Stimulated activated CD8-positive, alpha-beta memory T cell treated with anti-CD3 and anti-CD28 coated beads, Interleukin-4, amount 100 ng/mL, for 24 hours (primary cell): ENCODE results near the gene SIGLEC11.
"Not testable (repeated sequence)": the region's sequence is repeated elsewhere in the genome, so short reads cannot be mapped to it uniquely, and the experiment has no call there.

Experiments
- DNase-seq: peaks from one replicate; pipeline ENCODE4 v3.0.0-alpha.2; 2020; ENCODE audit warnings: low read depth

SIGLEC11 gene

DNA sequence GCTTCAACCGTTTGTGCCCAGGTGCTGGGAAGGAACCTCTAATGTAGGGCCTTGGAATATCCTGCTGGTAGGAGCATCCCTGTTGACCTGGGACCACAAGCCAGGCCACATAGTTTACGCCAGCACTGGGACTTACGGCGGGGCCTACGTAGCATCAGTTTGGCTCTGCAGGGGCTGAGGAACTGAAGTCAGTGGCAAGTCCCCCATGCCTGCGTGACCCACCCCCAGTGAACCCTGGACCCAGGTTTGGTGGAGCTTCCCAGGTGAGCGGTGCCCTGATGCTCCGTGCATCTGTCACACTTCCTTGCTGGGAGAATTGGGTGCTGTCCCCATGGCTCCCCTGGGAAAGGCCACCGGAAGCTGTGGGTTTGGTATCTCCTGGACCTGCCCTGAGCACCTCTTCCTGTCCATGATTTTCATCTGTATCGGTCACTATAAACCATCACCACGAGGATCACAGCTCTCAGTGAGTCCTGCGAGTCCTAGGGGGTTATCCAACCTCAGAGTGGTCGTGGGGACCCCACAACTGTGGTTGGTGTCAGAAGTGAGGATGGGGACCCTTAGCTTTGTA lies 9.9 kb downstream of the SIGLEC11 start:
- DNase-seq, result no peak

DNA sequence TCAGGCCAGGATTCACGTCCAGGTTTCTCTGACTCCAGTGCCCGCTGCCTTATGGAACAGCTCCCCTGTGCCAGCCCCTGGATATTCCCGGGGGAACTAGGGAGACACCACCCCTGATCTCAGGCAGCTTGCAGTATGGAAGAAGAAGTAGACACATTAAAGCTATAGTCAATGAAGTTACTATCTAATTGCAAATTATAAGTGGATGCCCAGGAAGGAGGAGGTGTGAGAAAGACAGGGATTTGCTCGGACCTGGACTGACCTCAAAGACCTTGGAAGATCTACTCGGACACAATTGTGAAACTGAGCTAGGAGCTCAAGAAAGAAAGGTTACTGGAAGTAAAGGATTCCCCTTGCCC lies 10.4 kb downstream of the SIGLEC11 start:
- no peak for DNase-seq

DNA sequence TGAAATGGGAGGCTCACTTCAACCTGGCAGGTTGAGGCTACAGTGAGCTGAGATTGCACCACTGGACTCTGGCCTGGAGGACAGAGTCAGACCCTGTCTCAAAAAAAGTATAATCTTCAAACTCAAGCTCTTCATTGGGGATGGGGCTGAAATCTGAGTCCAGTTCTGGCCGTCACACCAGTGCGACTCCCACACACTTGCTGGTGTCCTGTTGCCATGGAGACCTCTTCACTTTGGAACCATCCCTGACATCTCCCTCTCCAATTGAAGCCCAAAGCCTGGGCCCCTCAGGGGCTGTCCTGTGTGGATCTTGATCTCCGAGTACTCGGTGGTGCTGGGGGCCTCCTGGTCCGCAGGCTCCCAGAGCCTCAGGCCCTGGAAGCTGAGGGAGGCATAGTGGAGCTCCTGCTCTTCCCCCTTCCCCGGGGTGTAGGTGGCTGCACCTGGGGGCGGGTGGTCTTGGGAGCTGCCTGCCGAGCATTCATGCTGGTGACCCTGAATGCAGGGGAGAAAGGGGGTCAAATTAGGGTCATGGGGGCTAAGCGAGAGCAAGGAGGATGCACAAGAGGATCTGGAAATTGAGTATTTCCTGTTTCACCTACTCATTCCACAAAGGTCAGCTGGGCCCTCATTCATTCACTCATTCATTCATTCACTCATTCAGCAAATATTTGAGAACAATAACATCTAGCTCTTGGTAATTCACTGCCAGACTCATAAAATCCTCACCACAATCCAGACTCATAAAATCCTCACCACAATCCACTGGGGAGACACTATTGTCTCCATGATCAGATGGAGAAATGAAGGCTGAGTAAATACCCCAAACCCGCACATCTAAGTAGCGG lies 11.0 kb downstream of the SIGLEC11 start:
- DNase-seq, result no peak

DNA sequence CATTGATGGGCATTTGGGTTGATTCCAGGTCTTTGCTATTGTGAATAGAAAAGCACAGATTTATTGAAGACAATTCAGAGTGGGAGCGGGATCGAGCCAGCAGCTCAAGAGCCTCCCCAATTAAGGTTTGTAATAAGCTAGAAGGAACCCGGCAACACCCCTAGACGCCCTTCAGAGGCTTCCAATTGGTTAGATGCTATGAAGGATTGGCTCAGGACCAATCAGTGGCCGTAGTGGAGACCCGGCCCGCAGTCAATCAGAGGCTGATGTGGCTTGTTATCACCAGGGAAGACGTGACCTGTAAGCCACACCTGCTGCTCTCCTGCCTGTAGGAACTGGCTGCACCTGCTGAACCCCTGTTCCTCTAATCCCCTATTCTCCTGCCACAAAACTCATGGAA lies 14.6 kb downstream of the SIGLEC11 start:
- DNase-seq, result no peak

DNA sequence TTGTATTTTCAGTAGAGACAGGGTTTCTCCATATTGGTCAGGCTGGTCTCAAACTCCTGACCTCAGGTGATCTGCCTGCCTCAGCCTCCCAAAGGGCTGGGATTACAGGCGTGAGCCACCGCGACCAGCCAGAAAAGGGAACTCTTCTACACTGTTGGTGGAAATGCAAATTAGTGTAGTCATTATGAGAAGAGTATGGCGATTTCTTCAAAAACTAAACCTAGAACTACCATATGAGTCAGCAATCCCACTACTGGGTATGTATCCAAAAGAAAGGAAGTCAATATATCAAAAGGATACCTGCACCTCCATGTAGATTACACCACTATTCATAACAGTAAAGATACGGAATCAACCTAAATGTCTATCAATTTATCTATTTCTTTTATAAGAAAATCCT lies 16.4 kb downstream of the SIGLEC11 start:
- DNase-seq, result not testable (repeated sequence)

DNA sequence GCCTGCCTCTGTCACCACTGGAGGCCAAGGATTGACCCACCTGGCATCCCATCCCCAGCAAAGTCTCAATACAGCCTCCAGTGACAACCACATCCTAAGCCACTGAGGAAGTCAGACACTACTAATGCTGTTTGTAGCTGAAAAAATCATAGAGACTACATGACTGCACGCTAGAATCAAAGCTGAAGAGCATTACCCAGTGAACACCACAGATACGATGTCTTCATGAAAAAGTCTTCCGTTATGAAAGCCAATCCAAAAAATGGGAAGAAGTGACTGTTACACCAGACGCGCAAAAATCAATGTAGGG lies 20.5 kb downstream of the SIGLEC11 start:
- no peak for DNase-seq

DNA sequence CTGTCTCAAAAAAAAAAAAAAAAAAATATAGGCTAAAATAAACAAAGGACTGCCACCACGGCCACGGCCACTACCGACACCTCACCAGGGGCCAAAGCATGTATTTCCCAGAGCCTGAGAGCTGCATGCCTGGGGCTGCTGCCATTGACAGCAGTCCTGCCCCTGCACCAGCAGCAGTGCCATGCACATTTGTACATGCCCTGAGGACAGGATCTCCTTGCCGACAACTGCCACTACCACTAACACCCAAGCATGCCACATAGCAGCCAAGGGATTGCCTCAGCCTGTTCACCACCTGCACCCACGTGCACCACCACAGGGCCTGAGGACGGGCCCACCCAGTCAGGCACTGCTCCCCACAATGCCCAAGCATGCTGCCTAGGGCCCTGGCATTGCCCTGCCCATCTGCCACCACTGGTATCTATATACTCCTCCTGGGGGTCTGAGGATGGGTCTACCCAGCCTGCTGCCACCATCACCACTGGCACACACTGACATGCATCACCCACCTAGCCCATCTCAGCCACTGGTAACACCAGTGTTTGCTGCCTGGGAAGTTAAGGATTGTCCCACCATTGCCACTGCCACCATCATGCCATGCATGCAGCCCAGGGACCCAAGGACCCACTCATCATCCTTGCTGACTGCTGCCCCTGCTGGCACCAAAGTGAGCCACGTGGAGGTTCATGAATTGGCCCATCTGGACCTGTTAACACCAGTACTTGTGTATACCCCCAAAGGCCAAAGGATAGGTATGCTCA lies 21.1 kb downstream of the SIGLEC11 start:
- no peak for DNase-seq

DNA sequence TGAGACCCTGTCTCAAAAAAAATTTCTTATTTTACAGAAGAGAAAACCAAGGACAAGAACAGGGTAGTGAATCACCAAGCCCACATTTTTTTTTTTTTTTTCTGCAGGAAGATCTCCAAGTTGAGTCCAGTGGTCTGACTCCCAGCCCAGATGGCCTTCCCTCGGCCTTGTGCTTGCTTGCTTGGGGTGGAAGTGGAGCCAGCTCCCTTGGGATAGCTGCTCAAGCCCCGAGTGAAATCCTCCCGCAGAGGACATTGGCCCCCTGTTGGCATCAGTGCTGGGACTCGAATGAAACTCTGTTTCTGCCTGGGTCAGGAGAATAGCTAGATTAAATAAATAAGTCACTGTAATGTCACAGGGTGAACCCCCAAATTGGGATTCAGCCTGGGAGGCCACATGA lies 22.3 kb downstream of the SIGLEC11 start:
- no peak for DNase-seq

DNA sequence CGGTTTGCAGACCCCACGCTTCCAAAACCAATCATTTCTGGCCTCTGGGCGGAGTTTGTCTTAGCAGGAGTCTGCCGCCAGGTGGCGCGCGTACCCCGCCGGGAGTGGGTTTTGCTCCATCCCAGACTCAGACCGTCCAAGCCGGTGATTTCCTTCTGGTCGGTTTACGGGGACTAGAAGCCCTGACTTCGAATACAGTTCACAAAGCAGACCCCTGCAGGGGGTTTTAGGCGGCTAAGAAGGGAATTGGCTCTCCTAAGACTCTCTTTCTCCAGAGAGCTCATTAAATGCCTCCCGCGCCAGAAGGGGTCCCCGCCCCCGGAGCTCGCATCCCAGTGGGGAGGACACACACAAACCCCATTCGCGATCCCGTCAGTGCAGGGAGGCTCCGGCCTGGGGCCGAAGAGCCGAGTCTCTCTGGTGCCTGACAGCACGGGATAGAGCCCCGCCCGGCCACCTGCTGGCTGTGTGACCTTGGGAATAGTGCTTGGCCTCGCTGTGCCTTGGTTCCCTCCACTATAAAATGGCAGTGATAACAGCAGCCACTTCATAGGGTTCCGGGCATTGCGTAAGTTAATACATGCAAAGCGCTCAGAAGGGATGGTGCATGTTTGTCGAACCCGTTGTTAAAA lies 23.1 kb downstream of the SIGLEC11 start:
- peak; percentile 68 for DNase-seq

DNA sequence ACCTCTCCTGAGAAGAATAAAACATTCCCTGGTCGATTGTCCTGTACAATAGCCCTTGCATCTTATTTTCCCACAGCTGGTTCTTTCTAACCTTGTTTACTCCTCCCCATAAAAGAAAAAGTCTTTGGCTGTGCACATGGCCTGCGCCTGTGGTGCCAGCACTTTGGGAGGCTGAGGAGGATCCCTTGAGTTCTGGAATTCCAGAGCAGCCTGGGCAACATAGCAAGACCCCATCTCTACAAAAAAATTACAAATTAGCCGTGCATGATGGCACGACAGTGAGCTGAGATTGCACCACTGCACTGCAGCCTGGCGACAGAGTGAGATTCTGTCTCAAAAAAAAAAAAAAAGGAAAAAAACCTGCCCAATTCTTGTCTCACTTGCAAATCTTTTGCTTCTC lies 24.4 kb downstream of the SIGLEC11 start:
- DNase-seq, result no peak

DNA sequence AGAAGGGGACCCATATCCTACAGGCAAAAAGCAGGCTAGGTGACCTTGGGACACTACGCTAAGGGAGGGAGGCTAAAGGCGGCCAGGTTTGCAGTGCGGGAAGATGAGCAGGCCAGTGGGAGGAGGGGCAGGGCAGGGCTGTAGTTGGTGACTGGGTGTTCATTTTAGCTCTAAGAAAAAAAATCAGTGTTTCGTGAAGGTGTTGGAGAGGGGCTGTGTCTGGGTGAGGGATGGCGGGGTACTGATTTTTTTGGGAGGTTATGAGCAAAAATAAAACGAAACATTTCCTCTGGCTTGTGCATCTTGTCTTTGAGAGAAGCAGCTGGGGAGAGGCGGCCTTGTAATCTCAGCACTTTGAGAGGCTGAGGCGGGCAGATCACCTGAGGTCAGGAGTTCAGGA lies 27.3 kb downstream of the SIGLEC11 start:
- no peak for DNase-seq

DNA sequence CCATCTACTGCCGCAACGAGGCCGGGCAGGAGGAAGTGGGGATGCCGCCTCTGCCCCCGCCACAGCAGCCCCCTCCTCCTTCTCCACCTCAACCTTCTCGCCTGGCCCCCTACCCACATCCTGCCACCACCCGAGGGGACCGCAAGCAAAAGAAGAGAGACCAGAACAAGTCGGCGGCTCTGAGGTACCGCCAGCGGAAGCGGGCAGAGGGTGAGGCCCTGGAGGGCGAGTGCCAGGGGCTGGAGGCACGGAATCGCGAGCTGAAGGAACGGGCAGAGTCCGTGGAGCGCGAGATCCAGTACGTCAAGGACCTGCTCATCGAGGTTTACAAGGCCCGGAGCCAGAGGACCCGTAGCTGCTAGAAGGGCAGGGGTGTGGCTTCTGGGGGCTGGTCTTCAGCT lies 28.2 kb downstream of the SIGLEC11 start:
- DNase-seq, result no peak

DNA sequence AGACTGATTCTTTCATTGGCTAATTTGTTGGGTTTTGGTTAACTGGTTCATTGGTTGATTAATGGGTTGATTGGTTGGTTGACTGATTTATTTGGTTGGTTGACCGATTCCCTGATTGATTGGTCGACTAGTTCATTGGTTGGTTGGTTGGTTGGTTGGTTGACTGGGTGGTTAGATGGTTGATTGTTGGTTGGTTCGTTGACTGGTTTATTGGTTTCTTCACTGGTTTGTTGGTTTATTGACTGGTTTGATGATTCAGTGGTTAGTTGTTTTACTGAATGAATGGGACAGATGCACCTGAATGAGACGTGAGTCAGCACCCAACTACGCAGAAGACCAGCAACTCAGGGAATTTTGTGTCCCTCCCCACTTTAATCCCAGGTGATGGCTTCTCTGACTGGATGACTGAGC lies 28.9 kb downstream of the SIGLEC11 start:
- no peak for DNase-seq

DNA sequence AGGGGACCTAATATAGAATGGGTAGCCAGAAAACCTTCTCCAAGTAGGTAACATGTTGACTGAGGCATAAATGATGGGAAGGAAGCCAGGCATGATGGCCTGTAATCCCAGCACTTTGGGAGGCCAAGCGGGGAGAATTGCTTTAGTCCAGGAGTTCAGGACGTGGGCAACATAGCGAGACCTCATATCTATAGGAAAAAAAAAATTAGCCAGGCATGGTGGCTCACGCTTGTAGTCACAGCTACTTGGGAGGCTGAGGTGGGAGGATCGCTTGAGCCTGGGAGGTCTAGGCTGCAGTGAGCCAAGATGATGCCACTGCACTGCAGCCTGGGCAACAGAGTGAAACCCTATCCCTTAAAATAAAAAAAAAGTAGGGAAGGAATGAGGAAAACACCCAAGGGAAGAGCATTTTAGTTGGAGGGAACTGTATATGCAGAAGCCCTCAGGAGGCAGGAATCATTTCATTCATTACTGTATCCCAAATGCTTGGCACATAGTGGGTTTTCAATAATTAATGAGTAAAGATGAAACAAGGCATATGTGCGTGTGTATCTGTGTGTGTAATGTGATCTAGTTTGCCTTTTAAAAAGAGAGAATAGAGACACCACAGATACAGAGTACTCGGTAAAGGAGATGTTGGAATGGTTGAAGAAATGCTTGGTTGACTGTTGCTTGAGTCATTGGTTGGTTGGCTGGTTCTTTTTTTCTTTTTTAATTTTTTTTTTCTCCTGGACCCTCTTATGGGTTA lies 29.5 kb downstream of the SIGLEC11 start:
- no peak for DNase-seq

DNA sequence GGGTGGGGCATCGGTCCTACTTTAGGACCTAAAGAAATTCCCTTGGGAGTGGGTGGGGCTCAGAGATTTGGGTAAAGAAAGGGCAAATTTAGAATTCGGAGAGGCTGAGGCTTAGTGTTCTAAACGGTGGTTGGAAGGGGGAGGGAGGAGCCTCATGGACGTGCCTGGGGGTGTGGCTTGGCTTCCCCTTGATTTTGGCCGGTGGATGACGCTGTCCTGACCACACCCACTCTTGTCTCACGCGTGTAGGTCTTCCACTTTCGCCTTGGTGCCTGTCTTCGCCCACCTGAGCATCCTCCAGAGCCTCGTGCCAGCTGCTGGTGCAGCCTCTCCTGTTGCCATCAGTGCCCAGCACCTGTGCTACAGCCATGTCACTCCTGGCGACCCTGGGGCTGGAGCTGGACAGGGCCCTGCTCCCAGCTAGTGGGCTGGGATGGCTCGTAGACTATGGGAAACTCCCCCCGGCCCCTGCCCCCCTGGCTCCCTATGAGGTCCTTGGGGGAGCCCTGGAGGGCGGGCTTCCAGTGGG lies 30.4 kb downstream of the SIGLEC11 start:
- DNase-seq, result no peak

DNA sequence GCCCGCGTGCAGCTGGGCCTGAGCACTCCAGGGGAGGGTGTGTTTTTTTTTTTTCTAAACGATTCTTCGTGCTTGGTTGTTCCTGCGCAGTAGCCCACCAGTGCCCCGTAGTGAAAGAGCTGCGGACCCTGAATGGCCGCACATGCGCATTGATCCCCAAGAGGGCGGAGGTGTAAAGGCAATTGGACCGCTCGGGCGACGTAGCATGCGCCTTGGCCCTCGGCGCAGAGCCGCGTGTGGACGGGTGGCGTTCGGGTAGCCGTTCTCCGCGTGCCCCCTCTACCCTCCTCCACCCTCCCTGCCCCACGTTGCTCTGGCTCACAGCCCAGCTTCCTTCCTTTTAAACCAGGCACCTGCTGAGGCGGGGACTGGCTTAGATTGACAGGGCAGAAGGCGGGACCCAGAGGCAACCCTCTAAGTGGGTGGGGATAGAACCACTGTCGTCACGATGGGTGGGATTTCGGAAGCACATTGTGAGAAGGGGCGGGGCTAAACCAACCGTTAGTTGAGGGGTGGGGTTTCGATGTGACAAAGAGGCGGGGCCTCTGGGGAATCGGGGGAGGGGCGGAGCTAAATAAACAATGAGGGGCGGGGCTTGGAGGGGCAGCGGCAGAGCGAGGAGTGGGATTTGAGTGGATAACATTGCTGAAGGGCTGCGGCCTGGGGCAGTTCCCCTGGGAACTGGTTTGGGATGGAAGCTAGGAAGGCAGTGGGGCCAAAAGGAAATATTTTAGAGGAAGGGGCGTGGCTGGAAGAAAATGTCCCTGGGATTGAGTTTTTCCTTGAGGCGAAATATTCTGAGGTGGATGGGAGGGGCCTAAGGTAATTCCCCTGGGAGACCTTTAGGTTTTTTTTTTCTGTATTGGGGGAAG lies 31.1 kb downstream of the SIGLEC11 start:
- peak; percentile 79 for DNase-seq

DNA sequence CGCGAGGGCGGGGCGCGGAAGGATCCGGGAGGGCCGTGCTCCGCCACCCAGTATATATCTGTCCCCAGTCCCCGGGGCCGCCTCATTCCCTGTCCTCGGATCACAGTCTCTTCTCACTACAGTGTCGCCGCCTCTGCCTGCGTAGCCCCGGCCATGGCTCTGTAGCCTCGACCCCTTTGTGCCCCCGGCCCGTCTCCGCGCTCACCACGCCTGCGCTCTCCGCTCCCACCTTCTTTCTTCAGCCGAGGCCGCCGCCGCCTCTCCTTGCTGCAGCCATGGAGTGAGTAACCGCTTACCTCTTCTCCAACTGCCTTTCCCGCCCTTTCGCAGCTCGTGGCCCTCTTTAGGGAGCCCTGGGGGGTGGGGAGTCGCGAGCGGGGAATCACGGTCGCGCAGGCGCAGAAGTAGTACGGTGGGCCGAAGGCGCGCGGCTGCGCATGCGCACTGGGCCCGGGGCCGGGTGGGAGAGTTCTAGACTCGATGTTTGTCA lies 31.8 kb downstream of the SIGLEC11 start, which contains the start of the genes ATF5 and NUP62:
Gene ATF5 (plus strand): TSS at position 85 of the 490 bp plus-strand sequence. CDS start 1,646 bp downstream, outside the sequence.
Gene NUP62 (minus strand): TSS at position 384 of the 490 bp plus-strand sequence. CDS start 19,697 bp downstream, outside the sequence.
- DNase-seq, result peak; percentile 90

DNA sequence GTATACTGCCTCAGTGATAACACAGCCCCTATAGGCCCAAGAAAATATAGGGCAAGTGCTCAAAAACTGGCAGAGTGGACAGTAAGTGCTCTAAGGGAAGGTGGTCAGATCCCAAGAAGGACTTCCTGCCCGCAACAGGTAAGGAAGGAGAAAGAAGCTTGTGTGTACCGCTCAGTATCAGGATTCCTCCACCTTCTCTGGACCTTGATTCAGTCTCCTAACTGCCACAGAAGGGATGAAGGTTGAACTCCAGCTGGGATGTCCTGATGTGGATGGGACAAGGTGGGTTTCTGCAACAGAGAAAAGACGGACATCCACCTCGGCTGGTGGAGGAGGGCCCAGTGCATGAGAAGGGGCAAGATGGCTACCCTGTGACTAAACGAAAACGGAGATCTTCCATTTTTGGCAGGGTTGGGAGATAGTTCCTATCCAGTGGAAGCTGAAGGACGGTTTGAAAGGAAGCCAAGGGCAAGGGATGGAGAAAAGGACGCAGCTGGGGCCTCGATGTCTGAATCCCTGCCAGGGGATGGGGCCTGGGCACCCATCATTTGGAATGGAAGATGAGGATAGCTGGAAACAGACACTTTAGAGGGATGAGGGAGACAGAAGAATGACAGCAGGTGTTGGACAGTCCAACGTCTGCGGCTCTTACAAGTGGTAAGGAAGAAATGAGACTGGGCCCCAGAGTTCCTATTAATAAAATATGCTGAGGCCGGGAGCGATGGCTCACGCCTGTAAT lies 33.3 kb downstream of the SIGLEC11 start:
- no peak for DNase-seq

DNA sequence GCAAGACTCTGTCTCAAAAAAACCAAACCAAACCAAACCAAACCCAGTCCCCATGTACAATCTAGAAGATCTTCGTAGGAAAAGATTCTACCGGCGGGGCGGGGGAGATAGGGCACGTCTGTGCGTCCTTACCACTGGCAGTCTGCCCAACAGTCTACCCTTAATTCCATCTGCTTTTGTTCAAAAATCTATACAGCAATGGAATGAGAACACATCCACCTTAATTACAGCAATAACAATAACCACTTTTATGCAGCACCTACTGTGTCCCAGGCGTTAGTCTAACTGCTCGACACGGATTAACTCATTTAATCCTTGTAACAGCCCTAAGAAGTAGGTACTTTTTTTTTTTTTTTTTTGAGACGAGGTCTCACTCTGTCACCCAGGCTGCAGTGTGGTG lies 34.5 kb downstream of the SIGLEC11 start:
- DNase-seq, result no peak

DNA sequence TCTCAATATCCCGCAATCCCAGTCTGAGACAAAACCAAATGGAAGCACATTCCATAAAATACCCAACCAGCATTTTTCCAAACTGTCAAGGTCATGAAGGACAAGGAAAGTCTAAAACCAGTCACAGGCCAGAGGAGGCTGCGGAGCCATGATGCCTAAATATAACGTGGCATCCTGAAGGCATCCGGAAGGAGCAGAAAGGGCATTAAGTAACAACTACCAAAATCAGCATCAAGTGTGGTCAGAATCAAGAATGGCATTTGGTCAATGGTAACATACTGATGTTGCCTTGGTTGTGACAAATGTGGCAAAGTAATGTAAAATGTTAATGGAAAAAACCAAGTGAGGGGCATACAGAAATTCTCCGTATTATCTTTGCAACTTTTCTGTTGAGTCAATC lies 35.5 kb downstream of the SIGLEC11 start:
- no peak for DNase-seq
